IPS DF 6.9 (cell line): ENCODE data around the gene GAPT.

Experiments used
- DNase-seq: peaks from one replicate; pipeline ENCODE4 v3.0.0-alpha.2; 2013; ENCODE audit warnings: low read depth, low spot score
- H3K27ac ChIP-seq: one replicate; pipeline ENCODE4 v1.5.1; 2013; ENCODE audit warnings: low read length, control low read depth
- H3K27me3 ChIP-seq: 2 replicates; pipeline ENCODE4 v1.6.1; 2013; ENCODE audit warnings: mild to moderate bottlenecking, low read length; ENCODE audit not compliant: control insufficient read depth, insufficient read depth
- H3K36me3 ChIP-seq: 2 replicates; pipeline ENCODE4 v1.6.1; 2013; ENCODE audit warnings: low read length; ENCODE audit not compliant: control insufficient read depth, insufficient read depth
- H3K4me1 ChIP-seq: 2 replicates; pipeline ENCODE4 v1.6.1; 2013; ENCODE audit warnings: low read length; ENCODE audit not compliant: control insufficient read depth, insufficient read depth
- H3K4me3 ChIP-seq: 2 replicates; pipeline ENCODE4 v1.5.1; 2013; ENCODE audit warnings: mild to moderate bottlenecking, low read length
- H3K9me3 ChIP-seq: 2 replicates; pipeline ENCODE4 v1.6.1; 2013; ENCODE audit warnings: low read length, inconsistent platforms; ENCODE audit not compliant: control insufficient read depth, insufficient read depth
- WGBS: extraction: QIAGEN DNeasy Blood & Tissue Kit; methylation state at CpG from one replicate; pipeline ENCODE4 v1.1.7; 2013; ENCODE audit warnings: mixed read lengths, missing lambda C conversion rate; ENCODE audit not compliant: insufficient read length, insufficient coverage; 5-methylcytosine and 5-hydroxymethylcytosine counted together

GAPT gene

DNA sequence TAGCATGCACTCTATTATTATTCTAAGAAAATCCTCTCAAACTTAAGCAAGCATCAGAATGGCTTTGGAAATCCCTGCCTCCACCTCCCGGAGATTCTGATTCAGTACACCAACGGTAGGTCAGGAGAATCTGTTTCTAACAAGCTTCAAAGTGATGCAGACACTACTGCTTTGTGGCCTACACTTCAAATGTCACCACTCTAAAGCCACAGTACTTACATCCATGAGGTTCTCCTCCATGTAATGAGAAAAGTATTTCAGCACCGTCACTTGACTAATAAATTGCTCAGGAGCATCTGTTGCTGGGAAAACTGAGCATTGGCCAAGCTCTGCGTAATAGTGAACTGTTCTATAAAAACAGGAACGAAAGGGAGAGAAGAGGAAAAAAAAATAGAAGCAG, 36.2 kb upstream of the GAPT start:
- no peaks in the 10 kb centered on the region for H3K4me1 ChIP-seq
- no peaks in the 10 kb centered on the region for H3K27me3 ChIP-seq
- H3K27ac ChIP-seq: no peak overlapping the region
- H3K9me3 ChIP-seq: no peaks in the 10 kb centered on the region
- DNase-seq: no peak
- H3K4me3 ChIP-seq: no peak overlapping the region
- H3K36me3 ChIP-seq: peaks cover 10% of the 10 kb centered on the region; the same call in 1 of the 2 replicates
- WGBS: no CpG with 5 or more reads among the region's 5 CpGs

DNA sequence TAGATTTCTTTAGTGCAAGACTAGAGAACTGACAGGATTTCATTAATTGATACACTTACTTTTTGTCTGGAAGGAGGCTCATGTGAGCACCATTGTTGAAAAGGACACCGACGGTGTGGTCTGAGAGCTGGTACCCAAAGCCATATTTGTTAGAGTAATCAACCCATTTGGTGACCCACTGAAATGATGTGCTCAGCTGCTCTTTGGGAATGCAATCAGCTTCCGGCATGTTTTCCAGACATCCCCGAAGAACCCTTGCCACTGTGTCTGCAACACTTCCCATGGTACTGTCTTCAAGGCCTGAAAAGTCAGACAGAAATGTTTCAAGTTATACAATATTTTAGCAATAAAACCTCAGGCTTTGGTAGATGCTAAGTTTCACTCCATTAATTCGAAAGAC, 35.8 kb upstream of the GAPT start:
- no peak for DNase-seq
- Histone ChIP-seq H3K4me3 (no peak overlapping the region), H3K27me3 (no peaks in the 10 kb centered on the region), H3K4me1 (no peaks in the 10 kb centered on the region), H3K9me3 (no peaks in the 10 kb centered on the region), H3K27ac (no peak overlapping the region), H3K36me3 (peaks cover 10% of the 10 kb centered on the region; the same call in 1 of the 2 replicates)
- WGBS: no CpG with 5 or more reads among the region's 5 CpGs

DNA sequence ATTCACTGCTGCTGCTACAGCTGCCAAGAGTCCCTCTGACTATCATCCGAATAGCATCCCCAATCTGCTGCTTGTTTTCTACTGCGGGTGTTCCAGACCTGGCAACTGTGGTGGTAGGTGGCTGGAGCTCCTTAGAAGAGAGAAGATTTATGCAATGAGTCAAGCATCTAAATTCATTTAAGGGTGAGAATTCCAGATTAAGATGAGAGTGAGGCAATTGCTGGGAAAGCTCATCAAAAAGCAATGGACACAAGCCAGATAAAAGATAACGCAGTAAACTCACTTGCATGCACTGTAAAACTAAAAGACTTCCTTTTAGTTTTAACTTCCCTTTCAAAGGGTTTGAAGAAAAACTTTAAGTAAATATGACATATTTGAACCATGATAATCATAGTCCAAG, 35.2 kb upstream of the GAPT start:
- no peaks in the 10 kb centered on the region for H3K9me3 ChIP-seq
- WGBS: no CpG with 5 or more reads among the region's 3 CpGs
- no peaks in the 10 kb centered on the region for H3K4me1 ChIP-seq
- no peak overlapping the region for H3K4me3 ChIP-seq
- H3K27me3 ChIP-seq: no peaks in the 10 kb centered on the region
- no peak overlapping the region for H3K27ac ChIP-seq
- DNase-seq: no peak
- H3K36me3 ChIP-seq: peaks cover 10% of the 10 kb centered on the region; the same call in 1 of the 2 replicates

DNA sequence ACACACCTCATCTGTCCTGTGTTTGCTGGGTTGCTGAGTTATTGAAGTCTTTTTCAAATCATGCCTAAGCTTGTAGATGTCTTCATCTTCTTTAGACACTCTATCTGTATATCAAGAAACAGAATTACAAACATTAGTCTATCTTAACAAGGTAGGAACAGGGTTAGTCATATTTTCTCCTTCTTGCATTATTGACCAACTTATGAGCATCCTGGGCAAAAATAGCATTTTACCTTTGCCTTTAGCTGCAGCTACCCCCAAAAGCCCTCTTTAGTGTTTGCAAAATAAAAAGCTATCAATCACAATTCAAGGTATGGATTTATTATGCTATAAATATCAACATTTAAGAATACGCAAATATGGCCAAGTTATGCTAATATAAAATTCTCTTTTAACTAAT, 34.7 kb upstream of the GAPT start:
- Histone ChIP-seq H3K4me1 (no peaks in the 10 kb centered on the region), H3K9me3 (no peaks in the 10 kb centered on the region), H3K36me3 (peaks cover 10% of the 10 kb centered on the region; the same call in 1 of the 2 replicates), H3K27me3 (no peaks in the 10 kb centered on the region), H3K27ac (no peak overlapping the region), H3K4me3 (no peak overlapping the region)
- DNase-seq: no peak
- WGBS: no CpG with 5 or more reads among the region's 1 CpG

DNA sequence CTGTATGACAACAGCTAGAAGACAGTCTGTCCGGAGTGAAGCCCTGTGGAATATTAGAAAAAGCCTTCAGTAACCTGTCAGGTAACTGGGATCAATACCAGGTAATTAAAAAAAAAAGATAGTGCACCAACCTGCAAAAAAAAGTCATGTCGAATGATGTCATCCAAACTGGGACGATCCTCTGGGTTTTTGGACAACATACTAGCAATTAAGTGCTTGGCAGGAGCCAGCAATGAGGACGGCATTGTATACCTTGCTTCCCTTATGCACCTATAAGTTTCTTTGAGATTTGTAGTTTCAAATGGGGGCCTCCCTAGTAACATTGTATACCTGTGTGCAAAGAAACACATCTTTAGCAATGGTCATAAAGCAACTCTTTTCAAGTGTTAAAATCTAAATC, 34.2 kb upstream of the GAPT start:
- DNase-seq: no peak
- Histone ChIP-seq H3K4me1 (no peaks in the 10 kb centered on the region), H3K36me3 (peaks cover 10% of the 10 kb centered on the region; the same call in 1 of the 2 replicates), H3K27me3 (no peaks in the 10 kb centered on the region), H3K27ac (no peak overlapping the region), H3K4me3 (no peak overlapping the region), H3K9me3 (no peaks in the 10 kb centered on the region)
- no CpG with 5 or more reads among the region's 4 CpGs for WGBS

DNA sequence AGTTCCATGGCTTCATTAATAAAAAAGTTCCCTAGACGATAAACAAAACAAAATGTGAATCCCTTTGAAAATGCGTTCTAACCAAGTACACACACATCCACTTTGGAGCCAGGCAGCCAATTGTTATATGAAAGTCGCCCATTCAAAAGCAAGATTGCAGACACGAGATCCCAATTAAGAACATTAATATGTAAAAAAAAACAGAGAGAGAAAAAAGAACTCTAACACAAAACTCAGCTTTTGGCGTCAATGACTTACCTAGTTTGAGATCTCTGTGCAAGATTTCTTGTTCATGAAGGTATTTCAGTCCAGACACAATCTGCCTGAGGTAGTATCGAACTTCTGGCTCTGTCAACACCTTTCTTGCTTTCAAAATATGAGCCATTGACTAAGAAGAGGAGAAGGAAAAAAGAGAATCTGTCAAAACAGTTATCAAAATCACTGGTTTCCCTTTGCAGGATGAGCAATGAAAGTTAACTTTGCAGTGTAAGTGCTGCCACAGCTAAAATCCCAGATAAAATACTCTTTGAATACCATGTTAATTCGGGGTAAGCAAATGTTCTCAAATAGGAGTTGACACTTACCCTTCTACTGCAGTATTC, 33.0 kb upstream of the GAPT start:
- WGBS: no CpG with 5 or more reads among the region's 7 CpGs
- Histone ChIP-seq H3K27me3 (no peaks in the 10 kb centered on the region), H3K4me3 (no peak overlapping the region; the same call in 1 of the 2 replicates), H3K36me3 (peaks cover 10% of the 10 kb centered on the region; the same call in 1 of the 2 replicates), H3K27ac (no peak overlapping the region), H3K4me1 (no peaks in the 10 kb centered on the region), H3K9me3 (no peaks in the 10 kb centered on the region)
- no peak for DNase-seq

DNA sequence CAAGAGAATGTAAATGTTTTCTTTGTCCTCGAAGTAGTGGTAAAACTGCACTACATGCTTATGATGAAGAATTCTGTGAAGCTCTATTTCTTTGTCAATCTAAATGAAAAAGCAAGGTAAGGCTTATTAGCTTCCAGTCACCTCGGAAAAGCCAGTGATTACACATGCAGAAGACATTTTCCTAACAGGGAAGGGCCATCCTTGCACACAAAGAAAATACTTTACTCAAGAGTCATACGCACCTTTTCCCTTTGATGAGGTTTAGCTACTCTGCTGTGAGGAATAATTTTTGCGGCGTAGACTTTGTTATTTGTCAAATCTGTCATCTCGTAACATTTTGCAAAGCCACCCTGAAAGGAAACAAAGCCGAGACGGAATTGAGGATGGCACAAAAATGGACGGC, 32.5 kb upstream of the GAPT start:
- H3K36me3 ChIP-seq: peaks cover 10% of the 10 kb centered on the region; the same call in 1 of the 2 replicates
- WGBS: no CpG with 5 or more reads among the region's 9 CpGs
- H3K27ac ChIP-seq: no peak overlapping the region
- H3K4me3 ChIP-seq: peak overlapping the region; percentile 76; the same call in 1 of the 2 replicates
- no peaks in the 10 kb centered on the region for H3K27me3 ChIP-seq
- no peak for DNase-seq
- H3K4me1 ChIP-seq: no peaks in the 10 kb centered on the region
- H3K9me3 ChIP-seq: no peaks in the 10 kb centered on the region

DNA sequence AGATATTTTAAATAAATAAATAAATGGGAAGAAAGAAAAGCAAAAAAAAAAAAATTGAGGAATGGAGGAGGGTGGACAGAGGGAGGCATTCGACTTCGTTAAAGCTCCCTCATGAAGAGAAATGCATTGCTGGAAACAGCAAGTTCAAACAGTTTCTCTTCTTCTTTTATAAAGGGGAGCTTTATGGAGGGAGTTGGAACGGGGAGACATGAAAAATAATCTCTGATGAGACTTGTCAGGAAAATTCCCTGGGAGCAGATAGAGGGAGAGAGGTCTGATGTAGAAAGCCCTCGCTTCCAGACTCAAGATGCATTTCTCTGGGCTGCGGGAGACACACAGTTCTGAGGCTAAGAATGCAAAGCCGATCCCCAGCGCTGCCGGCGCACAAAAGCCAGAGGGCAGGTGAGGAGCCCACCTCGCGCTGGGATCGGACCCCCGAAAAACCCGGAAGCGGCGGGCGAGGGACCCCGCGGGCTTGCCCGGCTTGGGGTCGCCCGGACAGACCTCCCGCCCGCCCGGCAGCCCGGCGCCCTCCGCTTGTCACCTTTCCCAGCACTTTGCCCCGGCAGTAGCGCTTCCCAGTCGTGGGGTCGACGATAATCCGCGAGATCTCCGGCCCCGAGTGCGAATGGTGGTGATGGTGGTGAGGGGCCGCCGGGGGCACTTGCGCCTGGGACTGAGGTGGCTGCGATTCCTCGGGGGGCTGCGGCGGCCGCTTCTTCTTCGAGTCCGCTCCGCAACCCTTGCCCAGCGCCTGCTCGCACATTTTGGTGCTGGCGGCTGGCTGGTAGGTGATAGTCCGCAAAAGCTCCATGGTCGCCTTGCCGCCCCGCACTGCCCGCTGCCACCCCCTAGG, 31.9 kb upstream of the GAPT start:
- Histone ChIP-seq H3K27me3 (no peaks in the 10 kb centered on the region), H3K4me1 (no peaks in the 10 kb centered on the region), H3K9me3 (no peaks in the 10 kb centered on the region), H3K27ac (no peak overlapping the region), H3K4me3 (peak overlapping the region; percentile 76), H3K36me3 (peaks cover 7% of the 10 kb centered on the region; the same call in 1 of the 2 replicates)
- no CpG with 5 or more reads among the region's 57 CpGs for WGBS
- no peak for DNase-seq

DNA sequence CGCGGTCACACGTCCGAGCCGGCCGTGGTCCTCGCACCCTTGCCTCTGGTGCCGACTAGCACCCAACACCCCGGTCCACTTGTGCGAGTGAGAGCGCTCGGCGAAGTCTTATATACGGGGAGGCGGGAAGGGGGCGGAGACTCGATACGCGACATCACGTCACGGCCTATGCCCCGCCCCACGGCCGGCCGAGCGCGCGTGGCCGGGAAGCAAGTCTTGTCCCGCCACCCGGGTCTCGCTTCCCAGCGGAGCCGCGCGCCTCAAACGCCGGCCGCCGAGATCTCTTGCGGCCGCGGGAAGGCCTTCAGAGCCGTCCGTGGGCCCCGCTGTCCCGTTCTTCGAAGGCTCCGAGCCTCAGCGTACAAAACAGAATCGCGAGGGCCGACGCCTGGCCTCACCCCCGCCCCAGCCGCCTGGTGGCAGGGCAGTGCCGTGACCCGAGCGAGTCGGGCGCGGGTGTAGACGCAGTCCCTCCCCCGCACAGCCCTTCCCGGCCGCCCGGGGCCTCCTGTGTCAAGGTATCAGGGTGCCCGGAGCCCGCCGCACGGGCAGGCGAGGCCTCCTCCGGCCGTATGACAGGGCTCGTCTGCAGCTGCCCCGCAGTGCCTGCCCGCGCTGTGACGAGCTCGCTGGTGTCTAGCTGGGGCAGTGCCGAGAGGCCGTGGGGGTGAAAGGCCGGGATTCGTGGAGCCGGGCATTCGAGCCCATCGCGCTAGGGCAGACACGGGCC, 31.1 kb upstream of the GAPT start, which contains the start of gene PLK2:
TSS of gene PLK2 (minus strand) at position 85 of the 730 bp plus-strand sequence. CDS start 127 bp downstream, outside the sequence.
- no peak for DNase-seq
- Histone ChIP-seq H3K27ac (no peak within 1 kb of the TSS), H3K9me3 (no peaks in the 10 kb centered on the region), H3K4me3 (peak within 1 kb of the TSS; percentile 76), H3K36me3 (peaks cover 5% of the 10 kb centered on the region; the same call in 1 of the 2 replicates), H3K27me3 (no peaks in the 10 kb centered on the region), H3K4me1 (no peaks in the 10 kb centered on the region)
- no CpG with 5 or more reads among the region's 89 CpGs for WGBS

DNA sequence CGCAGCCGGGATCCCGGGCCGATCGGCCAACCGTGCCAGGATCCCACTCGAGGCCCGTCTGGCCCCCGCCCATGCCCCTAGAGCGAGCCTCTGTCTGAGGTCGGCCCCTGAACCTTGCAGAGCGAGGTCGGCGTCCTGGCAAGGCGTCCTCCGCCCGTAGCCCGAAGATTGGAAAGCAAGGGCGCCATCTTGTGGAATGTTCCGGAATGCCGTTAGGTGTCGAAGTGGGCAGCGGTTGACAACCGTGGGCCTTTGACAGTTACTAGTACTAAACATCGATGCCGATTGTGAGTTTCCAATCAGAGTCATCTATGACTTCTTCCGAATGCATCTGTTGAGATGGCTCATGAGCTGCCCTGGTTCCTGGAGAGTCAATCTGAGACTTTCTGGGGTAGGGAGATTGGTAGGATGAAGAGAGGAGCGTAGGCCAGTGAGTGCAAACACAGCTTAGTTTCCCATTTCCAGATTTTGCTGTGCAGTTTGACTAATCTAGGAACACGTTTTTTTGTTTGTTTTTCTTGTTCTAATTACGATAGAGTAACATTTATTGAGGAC, 30.4 kb upstream of the GAPT start:
- H3K9me3 ChIP-seq: no peaks in the 10 kb centered on the region
- H3K36me3 ChIP-seq: peaks cover 3% of the 10 kb centered on the region; the same call in 1 of the 2 replicates
- H3K27me3 ChIP-seq: no peaks in the 10 kb centered on the region
- H3K4me1 ChIP-seq: no peaks in the 10 kb centered on the region
- DNase-seq: peak; percentile 80
- WGBS: no CpG with 5 or more reads among the region's 30 CpGs
- no peak overlapping the region for H3K27ac ChIP-seq
- H3K4me3 ChIP-seq: peak overlapping the region; percentile 76; the same call in 1 of the 2 replicates
